OCI-LY7 (cell line): ENCODE data around the gene GOLM1. TPM values are rescaled to one million over a fixed set of nuclear protein-coding genes. Genes with fewer than 3 reads are reported as not detected.

Source experiments
- BruUV-seq: library from RNA; stranded (reverse); fragments of 400-500 nt; replicated peaks from 2 replicates; lab custom pipeline; 2021; lab: Mats Ljungman, UMichigan
- CTCF ChIA-PET: fragments of 300-600 bp; sonication (Branson Sonifier 250); formaldehyde crosslinking; loops from one replicate; lab custom pipeline; 2022; ENCODE audit warnings: antibody characterized with exemption; ENCODE audit not compliant: unreplicated experiment; lab: Charles Lee
- POLR2A ChIA-PET: fragments of 300-600 bp; sonication (Branson Sonifier 250); formaldehyde crosslinking; loops from one replicate; lab custom pipeline; 2022; ENCODE audit warnings: antibody characterized with exemption; lab: Charles Lee
- DNase-seq: peaks from one replicate; pipeline ENCODE4 v3.0.0-alpha.2; 2015; ENCODE audit warnings: low spot score
- H2AFZ ChIP-seq: fragments of 200-600 bp; sonication (generic), shearing (Covaris generic); 2 replicates; pipeline ENCODE4 v1.6.1; 2014; ENCODE audit warnings: mild to moderate bottlenecking, antibody characterized with exemption, low read length, moderate library complexity
- H3K27ac ChIP-seq: fragments of 200-600 bp; sonication (generic); 2 replicates; pipeline ENCODE4 v1.5.1; 2014; ENCODE audit warnings: mixed run types, low read depth, mild to moderate bottlenecking, moderate library complexity, low read length, inconsistent platforms; ENCODE audit not compliant: poor library complexity, severe bottlenecking
- H3K36me3 ChIP-seq: fragments of 200-600 bp; sonication (generic); 2 replicates; pipeline ENCODE4 v1.6.1; 2014; ENCODE audit warnings: mild to moderate bottlenecking, antibody characterized with exemption, low read length, moderate library complexity, mixed read lengths; ENCODE audit not compliant: insufficient read depth
- H3K4me1 ChIP-seq: fragments of 200-600 bp; sonication (generic); 2 replicates; pipeline ENCODE4 v1.5.1; 2014; ENCODE audit warnings: mild to moderate bottlenecking, low read length; ENCODE audit not compliant: insufficient read depth, poor library complexity, severe bottlenecking
- H3K4me2 ChIP-seq: fragments of 200-600 bp; sonication (generic); 2 replicates; pipeline ENCODE4 v1.6.1; 2014; ENCODE audit warnings: mild to moderate bottlenecking, low read length
- H3K4me3 ChIP-seq: fragments of 200-600 bp; sonication (generic); 2 replicates; pipeline ENCODE4 v1.5.1; 2014; ENCODE audit warnings: mild to moderate bottlenecking, low read depth, low read length; ENCODE audit not compliant: poor library complexity, severe bottlenecking
- H3K79me2 ChIP-seq: fragments of 200-600 bp; sonication (generic); 2 replicates; pipeline ENCODE4 v1.6.1; 2016; ENCODE audit warnings: low read depth, mild to moderate bottlenecking, low read length, moderate library complexity, mixed read lengths; ENCODE audit not compliant: insufficient read depth
- H3K9me2 ChIP-seq: fragments of 200-600 bp; sonication (generic); 2 replicates; pipeline ENCODE4 v1.6.1; 2016; ENCODE audit warnings: mild to moderate bottlenecking, low read length, mixed read lengths; ENCODE audit not compliant: insufficient read depth
- H3K9me3 ChIP-seq: fragments of 200-600 bp; sonication (generic); 2 replicates; pipeline ENCODE4 v1.6.1; 2014; ENCODE audit warnings: mild to moderate bottlenecking, mixed run types, low read length, mixed read lengths
- H4K20me1 ChIP-seq: fragments of 200-600 bp; sonication (generic); 2 replicates; pipeline ENCODE4 v1.6.1; 2014; ENCODE audit warnings: mild to moderate bottlenecking, antibody characterized with exemption, low read length, moderate library complexity, mixed read lengths; ENCODE audit not compliant: insufficient read depth
- EZH2phosphoT487 ChIP-seq: fragments of 200-600 bp; sonication (generic); IDR thresholded peaks from 2 replicates; pipeline ENCODE4 v1.6.1; 2018; ENCODE audit warnings: low read depth, borderline replicate concordance, mild to moderate bottlenecking, mixed run types, antibody characterized with exemption, low read length, moderate library complexity, mixed read lengths
- intact Hi-C: fragments of 100-400 bp; cut with micrococcal nuclease; formaldehyde crosslinking; loops from one replicate; pipeline ENCODE4 v1.10.0; 2022; ENCODE audit not compliant: unreplicated experiment
- total RNA-seq, 2 experiments: library from RNA; depleted of rRNA in 1 of 2; stranded (reverse); fragments of >200 nt in 1 of 2; shearing (Covaris generic) in 1 of 2; gene quantifications; 2 replicates each; pipeline ENCODE4 v1.2.3, GENCODE V29; 2014 to 2022
- TF ChIP-seq, protein P1 (sequence below): fragments of 200-600 bp; sonication (generic); conservative IDR thresholded peaks from 2 replicates; pipeline ENCODE4 v1.5.1; 2014; ENCODE audit warnings: mild to moderate bottlenecking, antibody characterized with exemption, low read length, moderate library complexity, mixed read lengths

GOLM1 gene
- total RNA-seq, 2 experiments from 2014 or later, result 0.16 TPM; not detected in 1

DNA sequence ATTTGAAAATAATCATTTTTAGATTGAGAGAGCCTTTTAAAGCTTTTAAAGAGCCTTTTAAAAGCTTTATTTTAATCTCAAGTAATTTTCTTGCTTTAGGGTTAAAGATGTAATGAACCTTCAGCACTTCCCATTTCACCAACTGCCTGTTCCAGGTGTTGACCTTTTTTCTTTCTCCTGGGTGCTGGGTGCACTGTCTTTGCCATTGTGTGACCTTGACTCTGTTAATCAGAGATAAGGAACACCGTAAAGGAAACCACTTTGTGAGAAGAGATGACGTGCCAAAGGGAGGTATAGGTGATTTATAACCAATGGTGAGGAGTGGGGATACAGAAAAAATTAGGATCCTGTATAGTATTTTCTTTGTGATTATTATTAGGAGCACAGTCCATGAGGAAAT, 90.2 kb downstream of the GOLM1 start:
- Histone ChIP-seq H4K20me1 (no peaks in the 10 kb centered on the region), H3K36me3 (peaks cover 60% of the 10 kb centered on the region), H3K27ac (no peak overlapping the region), H3K9me2 (no peaks in the 10 kb centered on the region), H3K4me3 (no peak overlapping the region), H2AFZ (no peak overlapping the region), H3K79me2 (no peaks in the 10 kb centered on the region), H3K4me2 (no peak overlapping the region), H3K4me1 (no peaks in the 10 kb centered on the region), H3K9me3 (peaks cover 11% of the 10 kb centered on the region; the same call in 1 of the 2 replicates)
- BruUV-seq, result no TSS peak
- POLR2A ChIA-PET, result no interaction called here
- no peak for TF ChIP-seq EZH2phosphoT487
- TF ChIP-seq, protein P1, sequence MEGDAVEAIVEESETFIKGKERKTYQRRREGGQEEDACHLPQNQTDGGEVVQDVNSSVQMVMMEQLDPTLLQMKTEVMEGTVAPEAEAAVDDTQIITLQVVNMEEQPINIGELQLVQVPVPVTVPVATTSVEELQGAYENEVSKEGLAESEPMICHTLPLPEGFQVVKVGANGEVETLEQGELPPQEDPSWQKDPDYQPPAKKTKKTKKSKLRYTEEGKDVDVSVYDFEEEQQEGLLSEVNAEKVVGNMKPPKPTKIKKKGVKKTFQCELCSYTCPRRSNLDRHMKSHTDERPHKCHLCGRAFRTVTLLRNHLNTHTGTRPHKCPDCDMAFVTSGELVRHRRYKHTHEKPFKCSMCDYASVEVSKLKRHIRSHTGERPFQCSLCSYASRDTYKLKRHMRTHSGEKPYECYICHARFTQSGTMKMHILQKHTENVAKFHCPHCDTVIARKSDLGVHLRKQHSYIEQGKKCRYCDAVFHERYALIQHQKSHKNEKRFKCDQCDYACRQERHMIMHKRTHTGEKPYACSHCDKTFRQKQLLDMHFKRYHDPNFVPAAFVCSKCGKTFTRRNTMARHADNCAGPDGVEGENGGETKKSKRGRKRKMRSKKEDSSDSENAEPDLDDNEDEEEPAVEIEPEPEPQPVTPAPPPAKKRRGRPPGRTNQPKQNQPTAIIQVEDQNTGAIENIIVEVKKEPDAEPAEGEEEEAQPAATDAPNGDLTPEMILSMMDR, result no peak
- CTCF ChIA-PET, result no interaction called here
- intact Hi-C loops, result no loop called here
- no peak for DNase-seq

DNA sequence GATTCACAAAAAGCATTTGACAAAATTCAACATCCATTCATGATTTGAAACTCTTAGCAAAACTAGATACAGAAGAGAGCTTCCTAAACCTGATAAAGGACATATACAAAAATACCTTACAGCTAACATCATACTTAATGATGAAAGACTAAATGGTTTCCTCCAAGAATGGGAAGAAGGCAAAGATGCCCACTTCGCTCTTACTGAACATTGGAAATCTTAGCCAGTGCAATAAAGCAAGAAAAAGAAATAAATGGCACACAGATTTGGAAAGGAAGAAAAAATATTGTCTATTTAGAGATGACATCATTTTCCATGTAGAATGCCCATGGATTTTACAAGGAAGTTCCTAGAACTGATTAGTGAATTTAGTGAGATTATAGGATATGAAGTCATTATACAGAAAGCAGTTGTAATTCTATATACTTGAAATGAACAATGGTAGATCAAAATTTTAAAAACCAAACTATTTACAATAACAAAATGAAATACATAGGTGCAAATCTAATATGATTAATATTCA, 94.0 kb downstream of the GOLM1 start:
- ChIA-PET CTCF (no interaction called here), POLR2A (no interaction called here)
- Histone ChIP-seq H3K79me2 (no peaks in the 10 kb centered on the region), H3K4me3 (no peak overlapping the region), H3K27ac (no peak overlapping the region), H3K4me2 (no peak overlapping the region), H4K20me1 (no peaks in the 10 kb centered on the region), H3K9me2 (no peaks in the 10 kb centered on the region), H2AFZ (no peak overlapping the region), H3K36me3 (peaks cover 50% of the 10 kb centered on the region), H3K4me1 (no peaks in the 10 kb centered on the region), H3K9me3 (peaks cover 14% of the 10 kb centered on the region; the same call in 1 of the 2 replicates)
- intact Hi-C loops, result no loop called here
- DNase-seq, result no peak
- no peak for TF ChIP-seq EZH2phosphoT487
- TF ChIP-seq, protein P1, result no peak
- no TSS peak for BruUV-seq

DNA sequence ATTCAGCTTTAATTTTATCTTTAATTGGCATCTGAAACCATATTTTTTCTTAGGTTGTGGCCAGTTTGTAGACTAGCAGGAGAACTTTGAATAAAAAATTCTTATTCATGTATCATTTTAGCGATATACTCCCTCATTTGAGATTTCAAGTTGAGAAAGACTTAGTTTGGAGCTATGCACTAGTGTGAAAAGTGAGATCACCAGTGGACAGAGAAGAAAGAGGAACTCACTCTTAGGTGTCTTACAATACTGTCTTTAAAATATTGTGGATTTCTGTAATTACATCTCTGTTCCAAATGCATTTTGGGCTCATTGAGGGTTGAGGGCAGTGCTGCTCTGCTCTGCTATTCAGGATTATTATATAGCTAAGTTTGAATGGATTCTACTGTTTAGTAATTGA, 103.8 kb downstream of the GOLM1 start:
- H3K9me2 ChIP-seq, result no peaks in the 10 kb centered on the region
- no peak overlapping the region for H2AFZ ChIP-seq
- peaks cover 37% of the 10 kb centered on the region for H3K36me3 ChIP-seq
- no peaks in the 10 kb centered on the region for H3K79me2 ChIP-seq
- no peaks in the 10 kb centered on the region for H3K4me1 ChIP-seq
- H3K4me2 ChIP-seq, result no peak overlapping the region
- no peak overlapping the region for H3K4me3 ChIP-seq
- H4K20me1 ChIP-seq, result no peaks in the 10 kb centered on the region
- intact Hi-C loops, result no loop called here
- no peak for TF ChIP-seq EZH2phosphoT487
- TF ChIP-seq, protein P1, result no peak
- DNase-seq, result no peak
- no TSS peak for BruUV-seq
- ChIA-PET POLR2A (interaction anchor here (0.6 to 1.3 kb wide), 5 partner anchors 9 to 313 kb away, joined by 3 to 4 read pairs (median 3); no protein-coding TSS in a partner anchor), CTCF (no interaction called here)
- no peak overlapping the region for H3K27ac ChIP-seq
- H3K9me3 ChIP-seq, result no peaks in the 10 kb centered on the region
